ENCODE data around the gene UBXN11.

UBXN11 gene, protein sequence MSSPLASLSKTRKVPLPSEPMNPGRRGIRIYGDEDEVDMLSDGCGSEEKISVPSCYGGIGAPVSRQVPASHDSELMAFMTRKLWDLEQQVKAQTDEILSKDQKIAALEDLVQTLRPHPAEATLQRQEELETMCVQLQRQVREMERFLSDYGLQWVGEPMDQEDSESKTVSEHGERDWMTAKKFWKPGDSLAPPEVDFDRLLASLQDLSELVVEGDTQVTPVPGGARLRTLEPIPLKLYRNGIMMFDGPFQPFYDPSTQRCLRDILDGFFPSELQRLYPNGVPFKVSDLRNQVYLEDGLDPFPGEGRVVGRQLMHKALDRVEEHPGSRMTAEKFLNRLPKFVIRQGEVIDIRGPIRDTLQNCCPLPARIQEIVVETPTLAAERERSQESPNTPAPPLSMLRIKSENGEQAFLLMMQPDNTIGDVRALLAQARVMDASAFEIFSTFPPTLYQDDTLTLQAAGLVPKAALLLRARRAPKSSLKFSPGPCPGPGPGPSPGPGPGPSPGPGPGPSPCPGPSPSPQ

GRCh38 chr1:26306290-26307229 lies at the start of gene UBXN11:
TSS of gene UBXN11 (minus strand) at chr1:26306636. CDS start at chr1:26302883, 3,753 bp downstream.
- peak; percentile 98 for DNase-seq

- DNase-seq: no peak
These were observed 49.7 kb upstream of the UBXN11 start for GRCh38 chr1:26356106-26356505.

DNA sequence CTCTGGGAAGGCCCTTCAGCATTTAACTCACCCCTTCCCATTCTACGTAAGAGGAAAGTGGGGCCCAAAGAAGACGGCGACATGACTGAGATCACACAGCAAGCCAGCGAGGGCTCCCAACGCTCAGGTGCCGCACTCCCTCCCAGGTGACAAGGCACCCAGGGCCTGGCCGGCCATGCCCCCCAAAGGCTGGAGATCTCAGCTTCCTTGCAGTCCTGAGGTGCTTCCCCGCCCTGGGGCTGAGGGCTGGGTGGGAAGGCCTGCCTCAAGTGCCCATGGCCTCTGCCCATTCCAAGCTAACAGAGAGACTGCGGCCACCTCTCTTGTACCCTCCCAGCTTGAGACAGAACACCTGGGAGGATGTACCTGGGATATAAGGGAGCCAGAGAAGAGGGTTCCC lies 48.5 kb upstream of the UBXN11 start:
- DNase-seq: no peak

DNA sequence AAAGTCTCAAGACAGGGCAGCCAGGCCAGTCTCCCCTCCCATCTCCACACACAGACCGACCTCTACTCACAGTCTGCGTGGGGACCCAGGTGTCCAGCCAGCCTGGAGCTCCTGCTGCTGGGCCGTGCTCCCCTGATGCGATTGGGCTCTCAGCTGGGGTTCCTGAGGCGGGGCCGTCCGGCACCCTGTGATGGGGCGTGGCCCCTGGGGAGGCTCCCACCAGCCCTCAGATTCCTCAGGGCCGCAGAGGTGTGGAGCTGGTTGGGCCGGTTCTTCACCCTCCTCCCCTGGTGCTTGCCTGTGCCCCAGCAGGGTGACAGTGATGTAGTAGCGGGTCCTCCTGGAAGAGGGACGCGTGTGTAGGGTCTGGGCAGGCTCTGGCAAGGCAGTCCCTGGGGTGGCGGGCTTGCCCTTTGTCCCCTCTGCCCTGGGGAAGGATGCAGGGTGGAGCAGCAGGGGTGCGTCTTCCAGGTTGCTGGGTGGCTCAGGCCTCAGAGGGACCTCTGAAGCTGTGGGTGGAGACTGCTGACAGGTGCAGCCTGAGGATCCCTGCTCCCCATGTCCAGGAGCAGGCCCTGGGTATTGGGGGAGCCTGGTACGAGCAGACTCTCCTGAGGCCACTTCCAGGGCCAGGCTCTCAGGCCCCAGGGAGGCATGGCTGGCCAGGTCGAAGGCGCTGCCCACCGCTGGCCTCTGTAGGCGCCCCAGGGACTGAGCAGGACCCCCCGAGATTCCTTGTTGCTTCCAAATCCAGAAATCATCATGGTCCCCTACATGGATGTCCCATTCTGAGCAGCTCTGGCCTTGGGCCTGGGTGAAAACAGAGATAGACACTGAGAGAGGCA lies 47.8 kb upstream of the UBXN11 start, which contains the start of gene CRYBG2:
CRYBG2 (minus strand) TSS at position 155 of the 845 bp plus-strand sequence. CDS start 7,473 bp downstream, outside the sequence.
- no peak for DNase-seq

GRCh38 chr1:26353210-26353859 lies 46.9 kb upstream of the UBXN11 start:
- DNase-seq: no peak

DNA sequence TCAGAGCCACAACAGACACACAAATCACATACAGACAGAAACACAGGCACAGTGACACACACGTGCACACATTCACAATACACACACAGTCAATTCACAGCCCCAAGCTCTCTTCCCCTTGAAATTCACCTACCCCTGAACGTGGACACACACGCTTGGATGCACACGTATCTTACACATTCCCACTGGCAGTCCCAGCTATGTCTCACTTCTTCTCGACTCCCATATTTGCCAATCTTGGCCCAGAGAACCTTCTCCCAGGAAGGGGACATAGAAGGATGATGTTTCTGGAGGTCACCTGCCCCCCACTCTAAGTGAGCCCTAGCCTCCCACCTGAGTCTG lies 45.9 kb upstream of the UBXN11 start:
- no peak for DNase-seq

GRCh38 chr1:26351590-26352337 lies 45.3 kb upstream of the UBXN11 start:
- no peak for DNase-seq

DNA sequence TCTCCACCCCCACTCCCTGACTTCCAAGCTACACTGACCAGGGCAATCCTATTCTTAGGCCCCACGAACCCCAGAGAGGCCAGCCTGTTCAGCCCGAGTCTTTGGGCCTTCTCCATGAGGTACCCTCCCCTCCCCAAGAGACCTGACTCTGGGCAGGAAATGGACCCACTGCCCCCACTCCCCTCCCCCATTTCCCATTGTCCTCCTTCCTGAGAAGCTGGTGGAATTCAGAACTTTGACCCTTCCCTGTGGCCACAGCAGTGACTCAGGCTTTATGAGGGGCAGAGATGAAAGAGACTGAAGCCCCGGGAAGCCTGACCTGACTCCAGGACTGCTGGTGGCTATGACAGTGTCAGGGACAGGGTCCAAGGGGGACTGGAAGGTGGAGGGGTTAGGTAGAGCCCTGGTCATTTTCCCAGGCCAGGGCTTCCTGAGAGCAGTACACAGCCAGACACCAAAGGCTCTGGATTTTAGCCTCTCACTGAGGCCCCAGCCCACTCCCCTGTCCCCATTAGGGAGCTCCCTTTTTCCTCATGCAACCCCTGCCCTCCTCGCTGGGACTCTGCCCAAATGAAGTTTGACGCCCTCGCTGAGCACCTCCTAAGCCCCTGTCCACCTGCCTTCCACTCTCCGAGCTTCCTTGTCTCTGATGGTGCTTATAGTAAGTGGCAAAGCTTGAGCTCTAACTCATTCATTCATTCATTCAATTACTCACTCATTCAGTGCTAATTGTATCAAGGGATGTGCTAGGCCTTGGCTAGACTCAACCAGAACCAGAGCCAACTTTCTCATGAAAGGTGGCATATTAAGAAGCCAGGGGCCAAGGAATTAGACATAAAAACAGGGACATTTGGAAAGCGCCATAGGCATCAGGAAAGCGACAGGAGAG lies 44.5 kb upstream of the UBXN11 start:
- no peak for DNase-seq

- DNase-seq: no peak
These were observed 43.9 kb upstream of the UBXN11 start for GRCh38 chr1:26350343-26350700.

- no peak for DNase-seq
These were observed 43.4 kb upstream of the UBXN11 start for GRCh38 chr1:26349877-26350244.

DNA sequence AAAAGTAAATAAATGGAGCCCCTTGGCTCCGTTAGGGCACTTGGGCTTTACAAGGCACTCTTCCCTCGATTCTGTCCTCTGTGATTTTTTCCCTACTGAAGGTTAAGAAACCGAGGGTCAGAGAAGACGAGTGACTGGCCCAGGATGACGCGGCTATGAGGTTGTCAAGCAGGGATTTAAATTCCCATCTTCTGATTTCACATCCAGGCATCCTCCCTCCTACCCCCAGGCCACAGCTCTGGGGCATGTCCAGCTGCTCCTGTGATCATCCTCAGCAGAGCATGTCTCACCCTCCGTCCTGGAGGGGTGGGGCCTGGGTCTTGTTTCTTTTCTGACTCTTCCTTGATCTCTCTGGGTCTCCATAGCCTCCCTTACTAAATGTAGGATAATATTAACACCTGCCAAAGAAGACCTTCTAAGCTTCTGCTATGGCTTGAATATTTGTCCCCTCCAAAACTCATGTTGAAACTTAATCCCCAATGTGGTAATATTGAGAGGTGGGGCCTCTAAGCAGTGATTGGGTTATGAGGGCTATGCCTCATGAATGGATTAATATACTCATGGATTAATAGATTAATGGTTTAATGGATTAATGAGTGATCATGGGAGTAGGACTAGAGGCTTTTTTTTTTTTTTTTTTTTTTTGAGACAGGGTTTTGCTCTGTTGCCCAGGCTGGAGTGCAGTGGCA lies 42.9 kb upstream of the UBXN11 start:
- DNase-seq: no peak

GRCh38 chr1:26346274-26347033 lies 40.0 kb upstream of the UBXN11 start:
- no peak for DNase-seq

GRCh38 chr1:26345718-26346117 lies 39.3 kb upstream of the UBXN11 start:
- no peak for DNase-seq

GRCh38 chr1:26344147-26344920 lies 37.9 kb upstream of the UBXN11 start:
- no peak for DNase-seq

- DNase-seq: no peak
These were observed 33.6 kb upstream of the UBXN11 start for GRCh38 chr1:26340047-26340481.

DNA sequence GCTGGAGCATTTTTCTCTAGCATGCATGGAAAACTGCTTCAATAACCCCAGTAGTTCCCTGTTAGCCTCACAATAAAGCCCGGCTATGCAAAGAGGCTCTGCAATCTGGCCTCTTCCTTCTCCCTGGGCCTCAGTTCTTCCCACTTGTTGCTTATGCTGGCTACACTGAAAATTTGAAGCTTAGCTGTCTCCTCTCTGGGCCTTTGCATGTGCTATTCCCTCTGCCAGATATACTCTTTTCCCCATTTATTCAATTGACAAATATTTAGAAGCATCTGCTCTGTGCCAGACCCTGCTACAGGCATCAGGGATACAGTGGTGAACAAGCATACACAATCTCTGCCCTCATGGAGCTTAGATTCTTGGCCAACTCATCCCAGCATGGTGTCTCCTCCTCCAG lies 32.2 kb upstream of the UBXN11 start:
- no peak for DNase-seq

GRCh38 chr1:26337625-26338024 lies 31.2 kb upstream of the UBXN11 start:
- DNase-seq: no peak

DNA sequence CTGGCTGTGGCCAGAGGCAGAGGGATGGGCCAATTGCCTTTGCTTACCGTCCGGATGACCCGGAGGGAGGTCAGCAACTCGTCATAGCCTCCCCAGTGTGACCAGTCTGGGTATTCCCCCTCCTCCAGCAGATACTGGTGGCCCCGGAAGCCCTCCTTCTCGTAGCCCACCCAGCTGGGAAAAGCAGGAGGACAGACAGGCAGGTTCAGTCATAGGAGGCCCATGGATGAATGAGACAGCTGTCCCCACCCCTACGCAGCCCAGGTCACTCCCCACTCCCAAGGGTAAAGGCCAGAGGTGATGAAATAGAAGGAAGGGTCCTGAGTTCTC lies 30.7 kb upstream of the UBXN11 start:
- no peak for DNase-seq
